A549 (cell line): ENCODE data around the gene RAB11B. TPM values are rescaled to one million over a fixed set of nuclear protein-coding genes. Genes with fewer than 3 reads are reported as not detected.

Source experiments
- ATAC-seq, 2 experiments: fragments of 200-7000 bp in 1 of 2; fragments of >200 bp in 1 of 2; cut with Nextera tagmentation in 1 of 2; cut with Tn5 transposase in 1 of 2; 3 replicates each; pipeline versions ENCODE4 v1.8.0 to v1.9.1; 2018 to 2020; ENCODE audit warnings: mild to moderate bottlenecking in 1 of 2, moderate library complexity in 1 of 2
- CTCF ChIA-PET: fragments of 300-600 bp; sonication (Branson Sonifier 250); formaldehyde crosslinking; extraction: SDS; loops from one replicate; lab custom pipeline; 2021; ENCODE audit warnings: antibody characterized with exemption, inconsistent platforms; lab: Yijun Ruan, JAX
- POLR2A ChIA-PET: fragments of 350-600 bp; formaldehyde crosslinking; extraction: SDS; loops from one replicate; lab custom pipeline; 2021; ENCODE audit warnings: antibody characterized with exemption, inconsistent platforms; lab: Yijun Ruan, JAX
- DNase-seq, 2 experiments: peaks; one replicate each; pipeline versions ENCODE4 v3.0.0 to v3.0.0-alpha.2; 2011 to 2016; ENCODE audit warnings: low read depth in 1 of 2, low spot score in 1 of 2
- FAIRE-seq: peaks from 2 replicates; lab custom pipeline; 2011; peaks lifted over from hg19 to GRCh38; lab: Jason Lieb, UNC
- H3K27ac ChIP-seq, 2 experiments: fragments of >200 bp; sonication (Bioruptor Twin); formaldehyde crosslinking; 3 replicates each; pipeline ENCODE4 v1.5.1; 2016 to 2017
- H3K4me1 ChIP-seq: fragments of >200 bp; sonication (Bioruptor Twin); formaldehyde crosslinking; 3 replicates; pipeline ENCODE4 v1.6.1; 2016
- H3K4me2 ChIP-seq: fragments of >200 bp; sonication (Bioruptor Twin); formaldehyde crosslinking; 3 replicates; pipeline ENCODE4 v1.6.1; 2016
- H3K4me3 ChIP-seq: fragments of >200 bp; sonication (Bioruptor Twin); formaldehyde crosslinking; 3 replicates; pipeline ENCODE4 v1.5.1; 2016
- H3K9me3 ChIP-seq: fragments of >200 bp; sonication (Bioruptor Twin); formaldehyde crosslinking; 3 replicates; pipeline ENCODE4 v1.6.1; 2016
- CEBPB ChIP-seq, 2 experiments: fragments of >200 bp in 1 of 2; sonication (Bioruptor Twin) in 1 of 2; formaldehyde crosslinking in 1 of 2; IDR thresholded peaks; 2 replicates each; pipeline ENCODE4 v1.6.1; 2012 to 2016
- EHF ChIP-seq: fragments of 250-450 bp; sonication (Bioruptor Pico); IDR thresholded peaks from 2 replicates; pipeline ENCODE4 v1.5.0; 2020; ENCODE audit warnings: mild to moderate bottlenecking
- ELK1 ChIP-seq: fragments of 150-350 bp; IDR thresholded peaks from 2 replicates; pipeline ENCODE4 v1.6.1; 2014; ENCODE audit warnings: low read depth, mild to moderate bottlenecking, low read length
- EP300 ChIP-seq, 2 experiments: fragments of >200 bp; sonication (Bioruptor Twin); formaldehyde crosslinking; IDR thresholded peaks; 2 replicates in 1 of 2; 3 replicates in 1 of 2; pipeline ENCODE4 v1.6.1; 2016 to 2017
- ESRRA ChIP-seq: fragments of 150-350 bp; IDR thresholded peaks from 2 replicates; pipeline ENCODE4 v1.6.1; 2014; ENCODE audit warnings: mild to moderate bottlenecking, low read length, borderline replicate concordance
- FOXS1 ChIP-seq: fragments of 250-450 bp; sonication (Bioruptor Pico); IDR thresholded peaks from 2 replicates; pipeline ENCODE4 v1.5.0; 2020; ENCODE audit warnings: mild to moderate bottlenecking, moderate library complexity
- HDAC2 ChIP-seq: fragments of 200-600 bp; sonication (generic); IDR thresholded peaks from 2 replicates; pipeline ENCODE4 v1.6.1; 2016
- JUN ChIP-seq, 2 experiments: fragments of >200 bp; sonication (Bioruptor Twin); formaldehyde crosslinking; IDR thresholded peaks; 2 replicates in 1 of 2; 3 replicates in 1 of 2; pipeline ENCODE4 v1.6.1; 2016 to 2017
- KDM1A ChIP-seq: fragments of 200-600 bp; sonication (generic); IDR thresholded peaks from 2 replicates; pipeline ENCODE4 v1.6.1; 2016; ENCODE audit warnings: low read depth, mild to moderate bottlenecking
- KDM5A ChIP-seq: fragments of 200-600 bp; sonication (generic); IDR thresholded peaks from 2 replicates; pipeline ENCODE4 v1.6.1; 2016; ENCODE audit warnings: antibody characterized with exemption, mild to moderate bottlenecking
- NFE2L2 ChIP-seq: fragments of 150-350 bp; conservative IDR thresholded peaks from 2 replicates; pipeline ENCODE4 v1.6.1; 2014; ENCODE audit warnings: low read length
- NR3C1 ChIP-seq: fragments of >200 bp; sonication (Bioruptor Twin); formaldehyde crosslinking; IDR thresholded peaks from 3 replicates; pipeline ENCODE4 v1.6.1; 2017
- POLR2A ChIP-seq: IDR thresholded peaks from 2 replicates; pipeline ENCODE4 v1.6.1; 2012; ENCODE audit warnings: mild to moderate bottlenecking, low read length
- POLR2AphosphoS2 ChIP-seq: conservative IDR thresholded peaks from 2 replicates; pipeline ENCODE4 v1.6.1; 2012; ENCODE audit warnings: low read length, improper control_type of control experiment, inconsistent platforms
- RARB ChIP-seq: fragments of 250-450 bp; sonication (Bioruptor Pico); IDR thresholded peaks from 2 replicates; pipeline ENCODE4 v1.8.0; 2021; ENCODE audit warnings: mild to moderate bottlenecking, moderate library complexity
- RCOR1 ChIP-seq: fragments of 150-350 bp; IDR thresholded peaks from 2 replicates; pipeline ENCODE4 v1.6.1; 2014; ENCODE audit warnings: antibody characterized with exemption, low read length, low read depth
- RFX5 ChIP-seq: fragments of 450-650 bp; IDR thresholded peaks from 2 replicates; pipeline ENCODE4 v1.7.1; 2014; ENCODE audit warnings: antibody characterized with exemption, mild to moderate bottlenecking, moderate library complexity
- SMC3 ChIP-seq: fragments of >200 bp; sonication (Bioruptor Twin); formaldehyde crosslinking; IDR thresholded peaks from 3 replicates; pipeline ENCODE4 v1.6.1; 2018; ENCODE audit warnings: inconsistent platforms
- ZFP36 ChIP-seq: fragments of 450-650 bp; IDR thresholded peaks from 2 replicates; pipeline ENCODE4 v1.6.1; 2014; ENCODE audit warnings: borderline replicate concordance; ENCODE audit not compliant: partially characterized antibody
- ZNF302 ChIP-seq: fragments of 250-450 bp; sonication (Bioruptor Pico); IDR thresholded peaks from 2 replicates; pipeline ENCODE4 v1.9.0; 2021; ENCODE audit warnings: inconsistent platforms, mild to moderate bottlenecking, moderate library complexity
- WGBS: methylation state at CpG from one replicate; pipeline ENCODE4 v1.1.6; 2017; ENCODE audit errors: missing lambda C conversion rate; 5-methylcytosine and 5-hydroxymethylcytosine counted together
- polyA plus RNA-seq, 4 experiments: library from polyadenylated mRNA; depleted of rRNA in 3 of 4; stranded (reverse); fragments of >200 nt; fragmentation: RNase III in 1 of 4; extraction: RNeasy Plus Mini Kit Qiagen cat#74134 plus additional on column Dnase treatment in 1 of 4; gene quantifications; 2 replicates in 3 of 4; 3 replicates in 1 of 4; pipeline ENCODE4 v1.2.3, GENCODE V29; 2011 to 2017
- small RNA-seq, 6 experiments: library from RNA; depleted of rRNA; stranded (forward); fragments of <200 nt; gene quantifications; one replicate each; pipeline ENCODE3, GENCODE V24; 2012
- TF ChIP-seq, protein P1 (sequence below): IDR thresholded peaks from 2 replicates; pipeline ENCODE4 v1.6.1; 2012

RAB11B gene
- polyA plus RNA-seq, 2 of the 4 experiments (the other 2 are of a cell fraction), result 22.3 to 93.7 TPM

DNA sequence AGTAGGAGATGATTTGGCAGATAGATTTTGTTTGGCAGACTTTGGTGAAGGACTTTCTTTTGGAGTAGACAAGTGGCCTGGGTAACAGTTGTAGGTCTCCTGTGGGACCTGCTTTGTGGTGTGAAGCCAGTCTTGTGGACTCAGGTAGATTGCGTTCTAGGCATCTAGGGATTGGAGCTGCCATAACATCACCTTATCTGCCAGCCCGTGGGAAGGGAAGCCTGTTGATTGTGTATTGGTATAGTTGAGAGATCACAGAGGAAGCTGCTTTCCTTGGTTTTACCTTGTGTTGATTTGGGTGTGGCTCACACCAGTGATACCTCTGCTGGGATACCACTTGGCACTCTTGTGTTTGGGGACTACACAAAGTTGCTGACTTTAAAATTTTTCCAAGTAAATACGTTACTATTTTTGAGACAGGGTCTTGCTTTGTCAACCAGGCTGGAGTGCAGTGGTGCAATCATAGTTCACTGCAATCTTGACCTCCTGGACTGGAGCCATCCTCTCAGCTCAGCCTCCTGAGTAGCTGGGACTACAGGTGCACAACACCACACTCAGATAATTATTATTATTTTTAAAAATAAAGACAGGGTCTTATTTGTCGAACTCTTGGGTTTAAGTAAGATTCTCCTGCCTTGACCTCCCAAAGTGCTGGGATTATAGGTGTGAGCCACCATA, 62.4 kb downstream of the RAB11B start:
- DNase-seq, result no peak
- H3K4me2 ChIP-seq, result peak overlapping the region; percentile 67
- 72% methylated on average over 4 of the region's 4 CpGs for WGBS
- ChIA-PET POLR2A (interaction anchor here (1.1 kb wide), 1 partner anchor 20 kb away, joined by 3 read pairs; no protein-coding TSS in a partner anchor), CTCF (interaction anchor here (1.5 kb wide), 1 partner anchor 40 kb away, joined by 6 read pairs; the partner anchor contains the start of gene MARCHF2)
- no peak overlapping the region for H3K4me3 ChIP-seq
- no peaks in the 10 kb centered on the region for H3K9me3 ChIP-seq
- FAIRE-seq, result no peak
- no peak for ATAC-seq
- H3K4me1 ChIP-seq, result peaks cover 81% of the 10 kb centered on the region
- TF ChIP-seq ZFP36 (no peak), HDAC2 (no peak), RCOR1 (no peak)
- no peak overlapping the region; a peak in 1 of 6 replicates for H3K27ac ChIP-seq

DNA sequence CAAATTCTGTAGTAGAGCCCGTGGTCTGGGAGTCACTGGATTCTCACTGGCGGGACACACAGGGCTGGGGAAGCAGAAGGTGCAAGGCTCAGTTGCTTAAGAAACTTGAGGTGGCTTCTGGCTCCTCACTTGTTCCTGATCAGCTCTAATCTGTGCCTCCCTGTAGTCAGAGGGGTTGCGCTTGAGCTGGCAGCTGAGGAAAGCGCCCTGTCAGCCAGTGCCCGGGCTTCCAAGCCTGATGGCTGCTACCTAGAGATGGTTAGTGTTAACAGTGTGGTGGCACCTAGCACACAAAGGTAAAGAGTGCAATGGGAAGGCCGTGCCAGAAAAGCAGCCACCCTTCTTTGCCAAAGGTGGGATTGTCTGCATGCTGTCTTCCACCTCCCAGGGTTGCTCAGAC, 63.5 kb downstream of the RAB11B start:
- Histone ChIP-seq H3K27ac (no peak overlapping the region), H3K9me3 (no peaks in the 10 kb centered on the region), H3K4me1 (peaks cover 81% of the 10 kb centered on the region), H3K4me2 (no peak overlapping the region), H3K4me3 (no peak overlapping the region)
- FAIRE-seq (no peak), ATAC-seq (no peak), DNase-seq (no peak)
- WGBS, result 87% methylated on average over 6 of the region's 6 CpGs
- POLR2A ChIA-PET, result no interaction called here
- CTCF ChIA-PET, result no interaction called here
- TF ChIP-seq SMC3, result no peak
- no peak for TF ChIP-seq FOXS1 (CRISPR knock-in tag)
- no peak for TF ChIP-seq ESRRA
- TF ChIP-seq NFE2L2, result no peak
- no peak for TF ChIP-seq RFX5
- TF ChIP-seq RARB, result no peak
- TF ChIP-seq ELK1, result no peak
- no peak for TF ChIP-seq CEBPB (IDR thresholded peaks at IDR 0.05)
- TF ChIP-seq JUN (IDR thresholded peaks at IDR 0.05), result no peak
- no peak for TF ChIP-seq POLR2AphosphoS2
- TF ChIP-seq KDM5A, result no peak
- no peak for TF ChIP-seq POLR2A
- TF ChIP-seq KDM1A, result no peak
- no peak for TF ChIP-seq ZNF302 (CRISPR knock-in tag)
- TF ChIP-seq, protein P1, sequence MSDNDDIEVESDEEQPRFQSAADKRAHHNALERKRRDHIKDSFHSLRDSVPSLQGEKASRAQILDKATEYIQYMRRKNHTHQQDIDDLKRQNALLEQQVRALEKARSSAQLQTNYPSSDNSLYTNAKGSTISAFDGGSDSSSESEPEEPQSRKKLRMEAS, result no peak
- no peak for TF ChIP-seq EP300 (IDR thresholded peaks at IDR 0.05)
- TF ChIP-seq NR3C1, result no peak
- no peak for TF ChIP-seq EHF (CRISPR knock-in tag)

Small RNA genes within 50 kb of the gene (small RNA-seq; reads per million reads assigned to genes)
- gene MIR4999, result 0 to 12.3 (median 6.8) reads per million in 6 experiments

Other genes starting within 250 kb of the RAB11B start
- 0.01 TPM in 1 of 2 replicates, not detected in the other for gene FBN3, start 240.8 kb upstream of the RAB11B start, polyA plus RNA-seq (2011; rRNA removed)
- gene FBN3, start 240.8 kb upstream of the RAB11B start, polyA plus RNA-seq (2017; fragmentation: RNase III; extraction: RNeasy Plus Mini Kit Qiagen cat#74134 plus additional on column Dnase treatment), result not detected in 3 replicates
- gene CERS4, start 181.0 kb upstream of the RAB11B start, polyA plus RNA-seq (2011; rRNA removed), result 5.0 and 5.9 TPM in 2 replicates
- gene CERS4, start 181.0 kb upstream of the RAB11B start, polyA plus RNA-seq (2017; fragmentation: RNase III; extraction: RNeasy Plus Mini Kit Qiagen cat#74134 plus additional on column Dnase treatment), result 1.5 to 2.4 TPM (median 2.1 TPM) in 3 replicates
- 27.4 and 28.8 TPM in 2 replicates for gene CD320, start 82.0 kb upstream of the RAB11B start, polyA plus RNA-seq (2011; rRNA removed)
- gene CD320, start 82.0 kb upstream of the RAB11B start, polyA plus RNA-seq (2017; fragmentation: RNase III; extraction: RNeasy Plus Mini Kit Qiagen cat#74134 plus additional on column Dnase treatment), result 51.9 to 54.2 TPM (median 54.1 TPM) in 3 replicates
- gene NDUFA7, start 69.0 kb upstream of the RAB11B start, polyA plus RNA-seq (2011; rRNA removed), result 29.7 and 44.5 TPM in 2 replicates
- gene NDUFA7, start 69.0 kb upstream of the RAB11B start, polyA plus RNA-seq (2017; fragmentation: RNase III; extraction: RNeasy Plus Mini Kit Qiagen cat#74134 plus additional on column Dnase treatment), result 29.0 to 44.0 TPM (median 40.2 TPM) in 3 replicates
- 374 and 406 TPM in 2 replicates for gene RPS28, start 68.9 kb upstream of the RAB11B start, polyA plus RNA-seq (2011; rRNA removed)
- gene RPS28, start 68.9 kb upstream of the RAB11B start, polyA plus RNA-seq (2017; fragmentation: RNase III; extraction: RNeasy Plus Mini Kit Qiagen cat#74134 plus additional on column Dnase treatment), result 399 to 449 TPM (median 404 TPM) in 3 replicates
- gene KANK3, start 47.1 kb upstream of the RAB11B start, polyA plus RNA-seq (2011; rRNA removed), result 1.0 and 1.2 TPM in 2 replicates
- gene KANK3, start 47.1 kb upstream of the RAB11B start, polyA plus RNA-seq (2017; fragmentation: RNase III; extraction: RNeasy Plus Mini Kit Qiagen cat#74134 plus additional on column Dnase treatment), result 1.5 to 1.6 TPM (median 1.5 TPM) in 3 replicates
- 30.8 and 32.6 TPM in 2 replicates for gene ANGPTL4, start 26.2 kb upstream of the RAB11B start, polyA plus RNA-seq (2011; rRNA removed)
- 12.3 to 18.1 TPM (median 15.1 TPM) in 3 replicates for gene ANGPTL4, start 26.2 kb upstream of the RAB11B start, polyA plus RNA-seq (2017; fragmentation: RNase III; extraction: RNeasy Plus Mini Kit Qiagen cat#74134 plus additional on column Dnase treatment)
- gene MARCHF2, start 22.9 kb downstream of the RAB11B start, polyA plus RNA-seq (2011; rRNA removed), result 12.4 and 12.8 TPM in 2 replicates
- 13.1 to 15.3 TPM (median 13.2 TPM) in 3 replicates for gene MARCHF2, start 22.9 kb downstream of the RAB11B start, polyA plus RNA-seq (2017; fragmentation: RNase III; extraction: RNeasy Plus Mini Kit Qiagen cat#74134 plus additional on column Dnase treatment)
- 94.1 and 168 TPM in 2 replicates for gene HNRNPM, start 54.6 kb downstream of the RAB11B start, polyA plus RNA-seq (2011; rRNA removed)
- 334 to 352 TPM (median 348 TPM) in 3 replicates for gene HNRNPM, start 54.6 kb downstream of the RAB11B start, polyA plus RNA-seq (2017; fragmentation: RNase III; extraction: RNeasy Plus Mini Kit Qiagen cat#74134 plus additional on column Dnase treatment)
- 0.07 TPM in 1 of 2 replicates, not detected in the other for gene PRAM1, start 112.3 kb downstream of the RAB11B start, polyA plus RNA-seq (2011; rRNA removed)
- 0.08 to 0.28 TPM (median 0.13 TPM) in 3 replicates for gene PRAM1, start 112.3 kb downstream of the RAB11B start, polyA plus RNA-seq (2017; fragmentation: RNase III; extraction: RNeasy Plus Mini Kit Qiagen cat#74134 plus additional on column Dnase treatment)
- 2.8 and 3.3 TPM in 2 replicates for gene ZNF414, start 123.8 kb downstream of the RAB11B start, polyA plus RNA-seq (2011; rRNA removed)
- gene ZNF414, start 123.8 kb downstream of the RAB11B start, polyA plus RNA-seq (2017; fragmentation: RNase III; extraction: RNeasy Plus Mini Kit Qiagen cat#74134 plus additional on column Dnase treatment), result 20.0 to 22.1 TPM (median 21.5 TPM) in 3 replicates
- gene MYO1F, start 187.1 kb downstream of the RAB11B start, polyA plus RNA-seq (2011; rRNA removed), result 0.37 and 0.95 TPM in 2 replicates
- gene MYO1F, start 187.1 kb downstream of the RAB11B start, polyA plus RNA-seq (2017; fragmentation: RNase III; extraction: RNeasy Plus Mini Kit Qiagen cat#74134 plus additional on column Dnase treatment), result 0.17 to 0.24 TPM (median 0.23 TPM) in 3 replicates
- gene ADAMTS10, start 220.4 kb downstream of the RAB11B start, polyA plus RNA-seq (2011; rRNA removed), result 26.7 and 33.2 TPM in 2 replicates
- 39.0 to 73.0 TPM (median 49.3 TPM) in 3 replicates for gene ADAMTS10, start 220.4 kb downstream of the RAB11B start, polyA plus RNA-seq (2017; fragmentation: RNase III; extraction: RNeasy Plus Mini Kit Qiagen cat#74134 plus additional on column Dnase treatment)
- gene NFILZ, start 240.3 kb downstream of the RAB11B start, polyA plus RNA-seq (2011; rRNA removed), result not detected in 2 replicates
- not detected in 3 replicates for gene NFILZ, start 240.3 kb downstream of the RAB11B start, polyA plus RNA-seq (2017; fragmentation: RNase III; extraction: RNeasy Plus Mini Kit Qiagen cat#74134 plus additional on column Dnase treatment)